Activated T-helper 1 cell treated with Interleukin-2 at 50 U/mL for 16 hours (primary cell): ENCODE results near the gene OR4A16.

Source experiments
- DNase-seq: peaks from one replicate; pipeline ENCODE4 v3.0.0-alpha.2; 2020; ENCODE audit warnings: low read depth

OR4A16 gene, protein sequence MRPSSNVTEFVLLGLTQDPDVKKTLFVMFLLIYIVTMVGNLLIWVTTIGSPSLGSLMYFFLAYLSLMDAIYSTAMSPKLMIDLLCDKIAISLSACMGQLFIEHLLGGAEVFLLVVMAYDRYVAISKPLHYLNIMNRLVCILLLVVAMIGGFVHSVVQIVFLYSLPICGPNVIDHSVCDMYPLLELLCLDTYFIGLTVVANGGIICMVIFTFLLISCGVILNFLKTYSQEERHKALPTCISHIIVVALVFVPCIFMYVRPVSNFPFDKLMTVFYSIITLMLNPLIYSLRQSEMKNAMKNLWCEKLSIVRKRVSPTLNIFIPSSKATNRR

GRCh38 chr11:55342901-55343300, at the start of gene OR4A16:
TSS of gene OR4A16 (plus strand) at chr11:55343201. CDS start at chr11:55343201, 0 bp downstream.
- no peak for DNase-seq

DNA sequence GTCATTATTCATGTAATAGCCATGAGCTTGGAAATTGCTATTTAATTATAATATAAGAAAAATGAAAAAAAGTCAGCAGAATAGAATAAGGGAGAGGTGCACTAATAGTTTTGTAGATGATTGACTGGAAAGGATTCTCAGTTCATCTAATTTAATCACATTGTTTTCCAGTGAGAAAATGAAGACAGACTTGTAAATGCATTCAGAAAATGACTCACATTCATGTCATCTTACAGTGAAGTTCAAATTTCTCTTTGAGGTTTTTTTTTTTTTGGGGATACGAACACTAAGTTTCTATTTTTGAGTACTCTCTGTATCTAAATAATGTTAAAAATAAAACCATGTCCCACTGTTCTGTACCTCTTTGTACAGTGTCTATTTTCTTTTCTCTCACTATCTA, 18.5 kb upstream of the OR4A16 start:
- DNase-seq = no peak

DNA sequence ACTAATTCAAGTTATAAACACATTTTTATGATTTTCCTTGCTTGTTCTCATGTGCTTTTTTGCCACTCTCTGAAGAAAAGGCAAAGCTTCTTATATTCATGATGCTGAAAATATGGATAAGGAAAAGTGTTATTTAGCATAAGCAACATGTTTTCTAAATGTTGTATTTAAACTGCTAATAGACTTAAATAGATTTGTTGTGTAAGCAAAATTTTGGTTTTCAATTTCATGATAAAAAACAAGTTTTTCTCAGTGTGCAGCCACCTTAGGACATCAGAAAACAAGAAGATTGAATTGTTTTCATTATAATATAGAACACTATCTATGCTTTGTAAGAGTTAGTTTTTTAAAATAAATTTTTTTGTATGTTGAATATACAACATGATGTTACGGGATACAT, 2.3 kb downstream of the OR4A16 start:
- DNase-seq = no peak

GRCh38 chr11:55349032-55349431, 6.0 kb downstream of the OR4A16 start:
- DNase-seq = no peak

DNA sequence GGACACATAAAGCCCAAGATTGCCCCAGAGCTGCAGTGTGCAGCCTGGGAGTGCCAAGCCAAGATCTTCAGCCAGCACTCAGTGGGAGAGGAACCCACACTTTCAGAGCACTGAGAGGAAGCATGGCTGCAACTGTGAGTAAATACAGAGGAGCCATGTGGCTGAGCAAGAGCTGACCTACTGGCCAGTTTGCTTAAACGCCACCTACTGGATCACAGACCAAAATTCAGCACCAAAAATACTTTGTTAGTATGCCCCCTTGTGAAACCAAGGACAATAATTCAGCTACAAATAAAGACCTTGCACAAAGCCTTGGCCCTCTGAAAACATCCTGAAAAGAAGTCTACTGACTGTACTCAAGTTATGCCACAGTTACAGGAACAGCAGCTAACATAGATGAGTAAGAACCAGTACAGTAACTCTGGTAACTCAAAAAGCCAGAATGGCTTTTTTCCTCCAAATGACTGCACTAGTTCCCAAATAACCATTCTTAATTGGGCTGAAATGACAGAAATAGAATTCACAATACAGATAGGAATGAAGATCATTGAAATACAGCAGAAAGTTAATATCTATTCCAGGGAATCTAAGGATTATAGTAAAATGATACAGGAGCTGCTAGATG, 14.7 kb downstream of the OR4A16 start:
- DNase-seq = no peak

DNA sequence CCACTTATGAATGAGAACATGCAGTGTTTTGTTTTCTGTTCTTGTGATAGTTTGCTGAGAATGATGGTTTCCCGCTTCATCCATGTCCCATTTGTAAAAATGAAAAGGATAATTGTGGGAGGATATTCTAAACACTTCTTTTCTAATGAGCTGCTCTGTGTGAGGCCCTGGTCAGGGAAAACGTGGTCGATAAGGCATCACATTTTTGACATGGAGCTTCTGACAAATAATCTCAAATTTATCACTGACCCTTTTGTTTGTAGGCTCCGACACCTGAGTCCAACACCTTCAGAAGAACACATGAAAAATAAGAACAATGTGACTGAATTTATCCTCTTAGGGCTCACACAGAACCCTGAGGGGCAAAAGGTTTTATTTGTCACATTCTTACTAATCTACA, 24.7 kb downstream of the OR4A16 start, which contains the start of gene OR4A15:
OR4A15 (plus strand) TSS at position 301 of the 400 bp plus-strand sequence; CDS start at position 301, 0 bp downstream.
- no peak for DNase-seq
